ENCODE measurements around the gene KIF1C. TPM values are rescaled to one million over a fixed set of nuclear protein-coding genes. Genes with fewer than 3 reads are reported as not detected.

The KIF1C gene
- total and polyA plus RNA-seq, 9 of the 15 experiments (the other 6 are each of a cell fraction or from before 2014, with no cell fraction given), result 0.38 to 68.4 (median 25.1) TPM

GRCh38 chr17:5031365-5032082 lies 33.8 kb downstream of the KIF1C start:
- intact Hi-C loops (cut with micrococcal nuclease) (no loop called here), in situ Hi-C loops (cut with MboI) (no loop called here)
- H2AFZ ChIP-seq (ENCODE audit: low read depth, low read length), result peak overlapping the region; percentile 97
- no peaks in the 10 kb centered on the region; a peak in 1 of 5 replicates for H3K27me3 ChIP-seq (ENCODE audit: control insufficient read depth in 2 of 2, insufficient read depth in 2 of 2, low read length in 2 of 2)
- no peaks in the 10 kb centered on the region for H4K20me1 ChIP-seq (replicated peaks; ENCODE audit: control insufficient read depth, insufficient read depth, low read length)
- WGBS (ENCODE audit: insufficient coverage, low coverage, missing lambda C conversion rate), result 4% methylated on average over 10 of the region's 48 CpGs
- peak overlapping the region; percentile 23; the same call in 1 of the 2 replicates for H3K4me3 ChIP-seq
- no TSS peak for BruUV-seq (replicated peaks)
- peak overlapping the region; percentile 69 for H3K4me2 ChIP-seq (ENCODE audit: insufficient read depth, low read length)
- ChIA-PET POLR2A (interaction anchor here (0.6 to 0.7 kb wide), 4 partner anchors 12 to 269 kb away, joined by 3 read pairs; partner anchors contain the start of genes RNF167 and SLC25A11), CTCF (ENCODE audit: low intra/inter-chr PET ratio) (interaction anchor here (0.9 kb wide), 1 partner anchor 31 kb away, joined by 5 read pairs; no protein-coding TSS in a partner anchor)
- no peaks in the 10 kb centered on the region for H3K9me1 ChIP-seq (ENCODE audit: control insufficient read depth, insufficient read depth, low read length)
- ATAC-seq, result peak; percentile 90
- peak; percentile 79 to 87 (median 85) for DNase-seq (ENCODE audit: extremely low read depth in 1 of 4, low spot score in 3 of 4)
- no peaks in the 10 kb centered on the region for H3K79me2 ChIP-seq (ENCODE audit: control insufficient read depth, insufficient read depth, low read length)
- peak overlapping the region; percentile 45; the same call in 1 of the 3 replicates for H3K27ac ChIP-seq (ENCODE audit: extremely low read depth, low read depth, low read length)
- H3K4me1 ChIP-seq (replicated peaks in 1 of 2; ENCODE audit: control insufficient read depth in 2 of 2, insufficient read depth in 2 of 2, low read length in 2 of 2), result peaks cover 0 to 6% of the 10 kb centered on the region in 2 experiments; a peak in 3 of 5 replicates
- no peaks in the 10 kb centered on the region for H3K36me3 ChIP-seq (ENCODE audit: control insufficient read depth, insufficient read depth, low read length)
- H3K9me3 ChIP-seq (replicated peaks; ENCODE audit: control insufficient read depth, insufficient read depth, low read depth, low read length), result no peaks in the 10 kb centered on the region
- H3K9ac ChIP-seq (ENCODE audit: insufficient read depth in 1 of 2, low read depth in 2 of 2, low read length in 2 of 2), result peak overlapping the region in 1 of 2 experiments; percentile 46; a peak in 3 of 4 replicates
- peak; percentile 96 for FAIRE-seq
- TF ChIP-seq POLR2B (IDR thresholded peaks at IDR 0.05; ENCODE audit: low read depth, partially characterized antibody) (no peak), MAX (CRISPR knock-in tag; IDR thresholded peaks at IDR 0.05) (peak; percentile 47; the same call in 1 of the 2 replicates), ZBTB7A (IDR thresholded peaks at IDR 0.05; ENCODE audit: borderline replicate concordance, control insufficient read depth, low read depth, low read length) (peak; percentile 71), ZNF561 (CRISPR knock-in tag; conservative IDR thresholded peaks at IDR 0.05) (no peak), RAD21 (CRISPR knock-in tag; conservative IDR thresholded peaks at IDR 0.05 in 1 of 2, IDR thresholded peaks at IDR 0.05 in 1 of 2) (peak; percentile 19 to 34; a peak in 2 of 4 replicates), CHD4 (IDR thresholded peaks at IDR 0.05; ENCODE audit: insufficient read depth, insufficient replicate concordance, low read depth, low read length, poor library complexity, severe bottlenecking) (no peak), HIVEP1 (CRISPR knock-in tag; IDR thresholded peaks at IDR 0.05) (no peak), SMC3 (conservative IDR thresholded peaks at IDR 0.05; ENCODE audit: insufficient read depth, low read depth, low read length) (peak; percentile 52), GABPB1 (CRISPR knock-in tag; IDR thresholded peaks at IDR 0.05) (0 out of 2 replicates have a peak, but pooled peaks have one; percentile 30), RBM14 (IDR thresholded peaks at IDR 0.05; ENCODE audit: borderline replicate concordance, insufficient read depth, low read depth, low read length) (no peak), NRF1 (conservative IDR thresholded peaks at IDR 0.05 in 1 of 2, IDR thresholded peaks at IDR 0.05 in 1 of 2) (0 out of 4 replicates have a peak, but pooled peaks have one; percentile 18 to 24), L3MBTL2 (IDR thresholded peaks at IDR 0.05) (peak; percentile 72), RCOR1 (IDR thresholded peaks at IDR 0.05; ENCODE audit: borderline replicate concordance in 1 of 2, low read depth in 2 of 2, low read length in 2 of 2) (no peak), EP400 (IDR thresholded peaks at IDR 0.05) (peak; percentile 24; the same call in 1 of the 2 replicates), PHF8 (IDR thresholded peaks at IDR 0.05; ENCODE audit: borderline replicate concordance, low read length) (peak; percentile 6; the same call in 1 of the 2 replicates)

Measured in K562 (cell line).